Measurements from ENCODE around the gene SLC52A3.
A peak's percentile ranks its signal among the peaks of the same experiment; 100 is the strongest.

GRCh38 chr20:728256-728944, 39.9 kb downstream of the SLC52A3 start:
- TF ChIP-seq CTCF (IDR thresholded peaks at IDR 0.05) (peak in 1 of 3 donors; percentile 35), POLR2A (IDR thresholded peaks at IDR 0.05) (no peak), POLR2AphosphoS5 (IDR thresholded peaks at IDR 0.05) (no peak)
